Neural cell (in vitro differentiated cells): ENCODE measurements around the gene RNU6-1.

Experiments
- EZH2 ChIP-seq: fragments of 200-600, 300-800 bp; shearing (Covaris generic), sonication (generic); IDR thresholded peaks from 2 replicates; pipeline ENCODE4 v1.6.1; 2014; ENCODE audit warnings: antibody characterized with exemption, low read length, borderline replicate concordance, mild to moderate bottlenecking; ENCODE audit not compliant: insufficient read depth, poor library complexity, severe bottlenecking
- MXI1 ChIP-seq: fragments of 450-650 bp; conservative IDR thresholded peaks from 2 replicates; pipeline ENCODE4 v1.6.1; 2014; ENCODE audit warnings: antibody characterized with exemption, mild to moderate bottlenecking; ENCODE audit not compliant: poor library complexity, severe bottlenecking
- POLR2AphosphoS5 ChIP-seq: IDR thresholded peaks from 2 replicates; pipeline ENCODE4 v1.6.1; 2012
- RAD21 ChIP-seq: fragments of 450-650 bp; conservative IDR thresholded peaks from 2 replicates; pipeline ENCODE4 v1.6.1; 2014; ENCODE audit warnings: antibody characterized with exemption, mild to moderate bottlenecking, moderate library complexity
- TAF1 ChIP-seq: IDR thresholded peaks from 2 replicates; pipeline ENCODE4 v1.6.1; 2012; ENCODE audit warnings: low read depth
- TF ChIP-seq, protein P1 (sequence below): IDR thresholded peaks from 2 replicates; pipeline ENCODE4 v1.6.1; 2012; ENCODE audit warnings: borderline replicate concordance
- TF ChIP-seq, protein P2 (sequence below): fragments of 450-650 bp; IDR thresholded peaks from 2 replicates; pipeline ENCODE4 v1.5.1; 2014; ENCODE audit warnings: antibody characterized with exemption, mild to moderate bottlenecking, moderate library complexity; ENCODE audit not compliant: poor library complexity, severe bottlenecking

DNA sequence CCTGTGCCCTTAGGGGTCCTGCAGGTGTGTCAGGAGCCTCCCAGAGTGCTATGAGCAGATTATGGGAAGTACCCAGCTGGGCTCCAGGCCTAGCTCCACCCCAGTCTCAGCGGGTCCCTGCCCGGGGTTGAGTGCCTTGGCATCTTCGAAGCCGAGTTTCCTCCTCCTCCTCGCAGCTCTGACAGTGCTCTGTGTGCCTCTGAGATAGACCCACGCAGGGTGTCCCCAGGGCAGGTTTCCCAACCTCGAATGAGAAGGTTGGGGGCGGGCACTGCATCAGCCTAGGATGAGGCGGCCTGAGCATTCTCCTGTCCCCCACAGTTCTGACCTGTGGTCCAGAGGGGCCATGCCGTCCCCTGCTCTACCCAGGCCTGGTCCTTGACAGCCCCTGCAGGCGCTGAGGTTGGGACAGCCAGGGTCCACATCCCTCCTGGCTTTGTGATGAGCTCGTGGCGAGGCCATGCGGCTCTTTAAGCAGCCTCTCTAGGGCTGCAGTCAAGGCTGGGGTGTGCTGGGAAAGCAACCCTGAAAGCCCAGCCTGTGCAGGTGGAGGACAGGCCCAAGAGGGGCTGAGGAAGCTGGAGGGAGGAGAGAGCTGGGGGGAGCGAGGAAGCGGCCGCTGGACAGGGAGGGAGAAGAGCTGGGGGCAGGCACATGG is 34.7 kb downstream of the RNU6-1 start:
- TF ChIP-seq, protein P1, sequence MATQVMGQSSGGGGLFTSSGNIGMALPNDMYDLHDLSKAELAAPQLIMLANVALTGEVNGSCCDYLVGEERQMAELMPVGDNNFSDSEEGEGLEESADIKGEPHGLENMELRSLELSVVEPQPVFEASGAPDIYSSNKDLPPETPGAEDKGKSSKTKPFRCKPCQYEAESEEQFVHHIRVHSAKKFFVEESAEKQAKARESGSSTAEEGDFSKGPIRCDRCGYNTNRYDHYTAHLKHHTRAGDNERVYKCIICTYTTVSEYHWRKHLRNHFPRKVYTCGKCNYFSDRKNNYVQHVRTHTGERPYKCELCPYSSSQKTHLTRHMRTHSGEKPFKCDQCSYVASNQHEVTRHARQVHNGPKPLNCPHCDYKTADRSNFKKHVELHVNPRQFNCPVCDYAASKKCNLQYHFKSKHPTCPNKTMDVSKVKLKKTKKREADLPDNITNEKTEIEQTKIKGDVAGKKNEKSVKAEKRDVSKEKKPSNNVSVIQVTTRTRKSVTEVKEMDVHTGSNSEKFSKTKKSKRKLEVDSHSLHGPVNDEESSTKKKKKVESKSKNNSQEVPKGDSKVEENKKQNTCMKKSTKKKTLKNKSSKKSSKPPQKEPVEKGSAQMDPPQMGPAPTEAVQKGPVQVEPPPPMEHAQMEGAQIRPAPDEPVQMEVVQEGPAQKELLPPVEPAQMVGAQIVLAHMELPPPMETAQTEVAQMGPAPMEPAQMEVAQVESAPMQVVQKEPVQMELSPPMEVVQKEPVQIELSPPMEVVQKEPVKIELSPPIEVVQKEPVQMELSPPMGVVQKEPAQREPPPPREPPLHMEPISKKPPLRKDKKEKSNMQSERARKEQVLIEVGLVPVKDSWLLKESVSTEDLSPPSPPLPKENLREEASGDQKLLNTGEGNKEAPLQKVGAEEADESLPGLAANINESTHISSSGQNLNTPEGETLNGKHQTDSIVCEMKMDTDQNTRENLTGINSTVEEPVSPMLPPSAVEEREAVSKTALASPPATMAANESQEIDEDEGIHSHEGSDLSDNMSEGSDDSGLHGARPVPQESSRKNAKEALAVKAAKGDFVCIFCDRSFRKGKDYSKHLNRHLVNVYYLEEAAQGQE, result no peak
- TF ChIP-seq TAF1, result no peak
- TF ChIP-seq POLR2AphosphoS5, result no peak
- TF ChIP-seq, protein P2, sequence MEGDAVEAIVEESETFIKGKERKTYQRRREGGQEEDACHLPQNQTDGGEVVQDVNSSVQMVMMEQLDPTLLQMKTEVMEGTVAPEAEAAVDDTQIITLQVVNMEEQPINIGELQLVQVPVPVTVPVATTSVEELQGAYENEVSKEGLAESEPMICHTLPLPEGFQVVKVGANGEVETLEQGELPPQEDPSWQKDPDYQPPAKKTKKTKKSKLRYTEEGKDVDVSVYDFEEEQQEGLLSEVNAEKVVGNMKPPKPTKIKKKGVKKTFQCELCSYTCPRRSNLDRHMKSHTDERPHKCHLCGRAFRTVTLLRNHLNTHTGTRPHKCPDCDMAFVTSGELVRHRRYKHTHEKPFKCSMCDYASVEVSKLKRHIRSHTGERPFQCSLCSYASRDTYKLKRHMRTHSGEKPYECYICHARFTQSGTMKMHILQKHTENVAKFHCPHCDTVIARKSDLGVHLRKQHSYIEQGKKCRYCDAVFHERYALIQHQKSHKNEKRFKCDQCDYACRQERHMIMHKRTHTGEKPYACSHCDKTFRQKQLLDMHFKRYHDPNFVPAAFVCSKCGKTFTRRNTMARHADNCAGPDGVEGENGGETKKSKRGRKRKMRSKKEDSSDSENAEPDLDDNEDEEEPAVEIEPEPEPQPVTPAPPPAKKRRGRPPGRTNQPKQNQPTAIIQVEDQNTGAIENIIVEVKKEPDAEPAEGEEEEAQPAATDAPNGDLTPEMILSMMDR, result no peak
- TF ChIP-seq RAD21, result no peak
- TF ChIP-seq EZH2, result no peak
- TF ChIP-seq MXI1, result no peak
